GM19397 (cell line): ENCODE results near the gene COL4A1.

Experiments used
- ATAC-seq: cut with Tn5 transposase; IDR thresholded peaks from one replicate; pipeline ENCODE4 v1.9.1; 2021; ENCODE audit warnings: mild to moderate bottlenecking, moderate library complexity; ENCODE audit not compliant: unreplicated experiment

The COL4A1 gene

GRCh38 chr13:110262508-110263291 lies 44.3 kb downstream of the COL4A1 start:
- ATAC-seq: no peak

DNA sequence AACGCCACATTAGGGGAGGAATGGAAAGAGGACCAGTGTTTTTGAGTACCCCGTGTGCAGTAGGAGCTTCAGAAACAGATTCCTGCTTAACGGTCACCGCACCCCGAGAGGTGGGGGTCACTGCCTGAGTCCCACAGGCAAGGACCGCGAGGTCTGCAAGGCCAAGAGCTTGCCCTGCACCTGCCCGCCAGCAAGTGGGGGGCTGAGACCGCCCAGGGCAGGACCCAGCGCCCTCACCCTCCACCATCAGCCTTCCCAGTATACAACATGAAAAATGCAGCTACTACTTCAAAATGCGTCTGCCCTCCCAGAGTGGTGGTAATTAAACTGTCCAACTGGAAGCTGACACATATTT lies 44.9 kb downstream of the COL4A1 start:
- ATAC-seq: no peak

DNA sequence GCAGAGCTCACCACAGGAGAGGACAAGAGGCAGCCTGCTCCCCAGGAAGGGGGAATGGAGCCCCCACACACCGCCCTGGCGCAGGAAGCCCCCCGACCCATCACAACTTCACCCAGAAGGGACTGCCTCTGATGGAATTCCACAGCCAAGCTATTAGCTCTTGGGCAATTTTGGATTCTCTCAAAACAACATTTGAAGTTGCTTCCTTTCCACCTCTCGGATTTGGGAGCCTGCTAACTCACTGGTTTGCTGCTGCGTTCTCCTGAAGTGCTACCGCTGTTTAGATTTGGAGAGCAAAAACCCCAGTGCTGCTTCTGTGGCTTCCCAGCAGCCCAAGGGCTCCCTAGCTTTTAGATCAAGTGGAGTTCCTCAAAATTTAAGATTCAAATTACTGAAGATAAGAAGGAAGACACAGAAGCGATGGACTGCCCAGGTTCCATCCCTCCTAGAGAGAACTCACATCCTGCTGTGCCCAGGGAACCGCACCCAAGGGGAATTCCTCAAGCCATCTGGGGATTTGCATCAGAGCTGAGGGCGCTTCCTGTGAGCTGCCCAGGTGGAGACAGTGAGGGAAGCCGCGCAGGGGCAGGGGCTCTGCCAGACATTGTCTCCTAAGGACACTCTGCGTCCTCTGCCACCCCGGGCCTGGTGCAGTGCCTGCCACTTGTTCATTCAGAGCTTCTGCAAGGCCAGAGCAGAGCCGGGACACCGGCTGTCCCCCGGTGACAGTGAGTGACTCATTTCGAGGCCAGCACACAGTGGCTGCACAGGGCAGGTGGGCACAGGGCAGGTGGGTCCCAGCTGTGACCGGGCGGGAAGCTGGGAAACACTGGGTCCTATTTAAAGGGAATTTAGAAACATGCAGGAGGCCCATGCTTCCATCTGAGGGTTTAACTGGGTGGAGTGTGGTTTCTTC lies 45.5 kb downstream of the COL4A1 start:
- no peak for ATAC-seq

DNA sequence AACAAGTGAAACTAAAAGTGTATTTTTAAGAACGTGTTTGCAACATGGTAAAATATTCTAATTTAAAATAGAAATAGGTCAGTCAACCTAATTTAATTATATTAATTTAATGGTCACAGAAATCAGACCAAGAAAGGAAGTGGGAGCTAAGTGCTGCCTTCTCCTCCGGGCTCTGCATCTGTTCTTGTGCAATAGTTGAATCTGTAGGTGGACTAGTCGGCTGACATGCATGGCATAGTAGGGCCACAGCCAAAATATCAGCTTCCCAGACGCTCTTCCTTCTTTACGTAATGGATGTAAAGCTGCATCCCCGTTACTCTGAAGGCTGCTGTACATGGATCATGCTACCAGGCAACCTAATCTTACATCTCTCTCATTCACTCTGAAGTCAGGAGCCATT lies 47.3 kb downstream of the COL4A1 start:
- ATAC-seq: no peak

- ATAC-seq: no peak
These were observed 47.9 kb downstream of the COL4A1 start for GRCh38 chr13:110258876-110259631.

DNA sequence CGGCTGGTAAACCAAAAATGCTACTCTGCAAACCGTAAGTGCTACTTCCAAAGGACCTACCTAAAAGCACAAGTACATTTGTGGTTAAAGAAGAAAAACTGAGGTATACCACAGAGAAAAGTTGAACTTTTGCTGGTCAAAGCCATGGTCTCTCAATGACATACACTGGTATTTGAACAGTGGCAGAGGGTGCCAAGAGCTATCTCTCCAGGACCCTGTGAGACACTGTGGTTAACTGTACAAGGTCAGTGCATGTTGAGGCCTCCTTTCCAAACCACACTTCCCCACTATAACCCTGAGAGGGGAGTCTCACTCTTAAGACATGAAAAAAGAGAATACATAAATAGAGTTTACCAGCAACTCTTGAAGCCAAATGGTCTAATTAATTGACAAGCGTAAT lies 49.5 kb downstream of the COL4A1 start:
- ATAC-seq: no peak

- ATAC-seq: no peak
These were observed 50.6 kb downstream of the COL4A1 start for GRCh38 chr13:110256126-110256905.

GRCh38 chr13:110254751-110255553 lies 52.0 kb downstream of the COL4A1 start:
- ATAC-seq: no peak

DNA sequence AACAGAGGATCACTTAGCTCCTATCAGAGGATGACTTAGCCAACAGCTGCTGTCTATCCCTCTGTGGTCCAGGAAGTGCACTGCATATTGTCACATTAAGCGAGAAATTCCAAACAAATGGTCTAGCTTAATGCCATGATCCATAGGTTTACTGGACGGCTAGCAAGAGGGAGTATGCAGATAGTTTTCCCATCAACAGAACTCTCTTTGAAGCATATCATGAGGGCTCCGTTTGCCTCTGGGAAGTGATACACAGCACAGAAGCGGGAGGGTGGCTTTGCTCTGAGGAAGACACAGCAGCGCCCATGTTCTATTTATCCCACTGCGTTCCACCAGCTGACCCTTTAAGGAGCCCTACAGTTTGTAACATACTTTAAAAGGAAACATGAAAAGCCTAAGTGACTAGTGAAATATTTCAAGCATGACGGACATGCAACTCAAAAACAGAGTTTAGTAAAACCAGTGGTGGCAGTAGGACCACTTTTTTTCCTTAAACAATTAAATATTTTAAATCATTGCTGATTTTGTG lies 52.7 kb downstream of the COL4A1 start:
- no peak for ATAC-seq

- no peak for ATAC-seq
These were observed 55.7 kb downstream of the COL4A1 start for GRCh38 chr13:110251193-110251819.

GRCh38 chr13:110250258-110250891 lies 56.6 kb downstream of the COL4A1 start:
- ATAC-seq: no peak

- no peak for ATAC-seq
These were observed 57.6 kb downstream of the COL4A1 start for GRCh38 chr13:110249326-110249725.

GRCh38 chr13:110248449-110249143 lies 58.4 kb downstream of the COL4A1 start:
- ATAC-seq: no peak

GRCh38 chr13:110246530-110246929 lies 60.4 kb downstream of the COL4A1 start:
- no peak for ATAC-seq

- ATAC-seq: no peak
These were observed 61.5 kb downstream of the COL4A1 start for GRCh38 chr13:110245416-110245899.

GRCh38 chr13:110244976-110245375 lies 62.0 kb downstream of the COL4A1 start:
- ATAC-seq: no peak

DNA sequence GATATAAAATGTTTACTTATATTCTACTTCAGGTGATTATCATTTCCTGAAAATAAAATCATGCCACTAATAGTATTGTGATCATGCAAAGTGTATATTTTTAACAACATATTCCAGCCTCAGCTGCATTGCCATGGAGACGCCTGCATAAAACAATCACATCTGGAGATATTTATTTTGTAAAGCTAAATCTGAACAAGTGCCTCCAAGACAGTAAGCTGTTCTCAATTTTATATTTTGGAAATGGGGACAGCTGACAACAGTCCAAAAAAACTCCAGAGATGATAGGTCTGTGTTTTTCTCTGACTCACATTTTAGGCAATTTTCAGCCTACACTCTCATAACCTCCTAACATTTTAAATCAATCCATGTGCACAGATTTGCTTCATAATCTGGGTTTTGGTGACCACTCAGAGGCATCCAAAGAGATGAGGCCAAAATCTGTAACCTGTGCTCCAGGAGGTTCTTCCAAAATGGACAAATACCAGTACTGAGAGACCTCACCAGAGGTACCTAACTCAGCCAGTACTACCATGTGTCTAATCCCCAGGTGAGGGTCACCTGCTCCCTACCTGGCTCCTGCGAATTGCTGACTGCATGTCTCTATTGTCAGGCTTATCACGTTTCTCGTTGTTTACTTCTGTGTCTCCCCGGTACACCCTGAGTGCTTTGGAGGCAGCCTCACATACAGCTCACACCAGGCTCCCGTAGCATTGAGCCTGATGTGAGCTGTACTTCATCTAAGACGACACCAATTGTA lies 62.7 kb downstream of the COL4A1 start:
- ATAC-seq: no peak
